ENCODE data around the gene MCOLN3. TPM values are rescaled to one million over a fixed set of nuclear protein-coding genes. Genes with fewer than 3 reads are reported as not detected.

The MCOLN3 gene
- total and polyA plus RNA-seq, 2 experiments from 2014 or later = 3.5 to 4.4 TPM

DNA sequence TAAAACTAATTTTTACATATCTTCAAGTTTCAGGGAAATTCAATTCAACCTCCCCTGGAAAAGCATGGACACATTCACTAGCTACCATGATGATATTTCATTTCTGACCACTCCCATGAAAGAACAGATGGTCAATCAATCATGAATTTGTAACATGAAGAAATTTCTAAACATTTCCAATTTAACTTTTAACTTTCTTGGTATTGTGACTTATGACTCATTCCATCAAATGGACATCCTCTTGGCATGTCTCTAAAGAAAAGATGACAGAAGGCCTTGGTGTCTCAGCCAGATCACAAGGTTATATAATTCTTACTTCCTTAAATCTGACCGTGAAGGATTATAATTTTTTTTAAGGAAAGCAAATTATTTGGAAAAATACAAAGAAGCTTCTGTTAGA lies 10.5 kb upstream of the MCOLN3 start:
- no peaks in the 10 kb centered on the region for H3K9me3 Mint-ChIP-seq
- Histone ChIP-seq H4K20me1 (replicated peaks; ENCODE audit: insufficient read depth) (no peaks in the 10 kb centered on the region), H3K79me2 (replicated peaks; ENCODE audit: insufficient read depth) (no peaks in the 10 kb centered on the region), H3K4me1 (ENCODE audit: insufficient read depth) (no peaks in the 10 kb centered on the region), H3K27me3 (ENCODE audit: insufficient read depth) (peaks cover 6% of the 10 kb centered on the region; the same call in 1 of the 2 replicates), H3K36me3 (ENCODE audit: insufficient read depth) (no peaks in the 10 kb centered on the region), H3K9me2 (ENCODE audit: insufficient read depth) (no peaks in the 10 kb centered on the region), H3K4me2 (no peak overlapping the region), H2AFZ (no peak overlapping the region), H3F3A (replicated peaks; ENCODE audit: low read depth) (no peaks in the 10 kb centered on the region), H3K4me3 (no peak overlapping the region), H3K27ac (ENCODE audit: low read depth) (no peak overlapping the region)
- H3K4me1 Mint-ChIP-seq = peaks cover 15% of the 10 kb centered on the region; the same call in 2 of the 3 replicates
- no peak for ATAC-seq
- TF ChIP-seq STAT1 (IDR thresholded peaks at IDR 0.05; ENCODE audit: unreplicated experiment) (no peak), POLR2AphosphoS5 (IDR thresholded peaks at IDR 0.05; ENCODE audit: low read depth) (no peak), EZH2 (IDR thresholded peaks at IDR 0.05; ENCODE audit: low read depth, unreplicated experiment) (no peak), ZNF331 (CRISPR knock-in tag; IDR thresholded peaks at IDR 0.05; ENCODE audit: low read depth) (no peak)
- TF ChIP-seq, protein P1, sequence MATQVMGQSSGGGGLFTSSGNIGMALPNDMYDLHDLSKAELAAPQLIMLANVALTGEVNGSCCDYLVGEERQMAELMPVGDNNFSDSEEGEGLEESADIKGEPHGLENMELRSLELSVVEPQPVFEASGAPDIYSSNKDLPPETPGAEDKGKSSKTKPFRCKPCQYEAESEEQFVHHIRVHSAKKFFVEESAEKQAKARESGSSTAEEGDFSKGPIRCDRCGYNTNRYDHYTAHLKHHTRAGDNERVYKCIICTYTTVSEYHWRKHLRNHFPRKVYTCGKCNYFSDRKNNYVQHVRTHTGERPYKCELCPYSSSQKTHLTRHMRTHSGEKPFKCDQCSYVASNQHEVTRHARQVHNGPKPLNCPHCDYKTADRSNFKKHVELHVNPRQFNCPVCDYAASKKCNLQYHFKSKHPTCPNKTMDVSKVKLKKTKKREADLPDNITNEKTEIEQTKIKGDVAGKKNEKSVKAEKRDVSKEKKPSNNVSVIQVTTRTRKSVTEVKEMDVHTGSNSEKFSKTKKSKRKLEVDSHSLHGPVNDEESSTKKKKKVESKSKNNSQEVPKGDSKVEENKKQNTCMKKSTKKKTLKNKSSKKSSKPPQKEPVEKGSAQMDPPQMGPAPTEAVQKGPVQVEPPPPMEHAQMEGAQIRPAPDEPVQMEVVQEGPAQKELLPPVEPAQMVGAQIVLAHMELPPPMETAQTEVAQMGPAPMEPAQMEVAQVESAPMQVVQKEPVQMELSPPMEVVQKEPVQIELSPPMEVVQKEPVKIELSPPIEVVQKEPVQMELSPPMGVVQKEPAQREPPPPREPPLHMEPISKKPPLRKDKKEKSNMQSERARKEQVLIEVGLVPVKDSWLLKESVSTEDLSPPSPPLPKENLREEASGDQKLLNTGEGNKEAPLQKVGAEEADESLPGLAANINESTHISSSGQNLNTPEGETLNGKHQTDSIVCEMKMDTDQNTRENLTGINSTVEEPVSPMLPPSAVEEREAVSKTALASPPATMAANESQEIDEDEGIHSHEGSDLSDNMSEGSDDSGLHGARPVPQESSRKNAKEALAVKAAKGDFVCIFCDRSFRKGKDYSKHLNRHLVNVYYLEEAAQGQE (IDR thresholded peaks at IDR 0.05; ENCODE audit: unreplicated experiment) = no peak
- TF ChIP-seq, protein P2, sequence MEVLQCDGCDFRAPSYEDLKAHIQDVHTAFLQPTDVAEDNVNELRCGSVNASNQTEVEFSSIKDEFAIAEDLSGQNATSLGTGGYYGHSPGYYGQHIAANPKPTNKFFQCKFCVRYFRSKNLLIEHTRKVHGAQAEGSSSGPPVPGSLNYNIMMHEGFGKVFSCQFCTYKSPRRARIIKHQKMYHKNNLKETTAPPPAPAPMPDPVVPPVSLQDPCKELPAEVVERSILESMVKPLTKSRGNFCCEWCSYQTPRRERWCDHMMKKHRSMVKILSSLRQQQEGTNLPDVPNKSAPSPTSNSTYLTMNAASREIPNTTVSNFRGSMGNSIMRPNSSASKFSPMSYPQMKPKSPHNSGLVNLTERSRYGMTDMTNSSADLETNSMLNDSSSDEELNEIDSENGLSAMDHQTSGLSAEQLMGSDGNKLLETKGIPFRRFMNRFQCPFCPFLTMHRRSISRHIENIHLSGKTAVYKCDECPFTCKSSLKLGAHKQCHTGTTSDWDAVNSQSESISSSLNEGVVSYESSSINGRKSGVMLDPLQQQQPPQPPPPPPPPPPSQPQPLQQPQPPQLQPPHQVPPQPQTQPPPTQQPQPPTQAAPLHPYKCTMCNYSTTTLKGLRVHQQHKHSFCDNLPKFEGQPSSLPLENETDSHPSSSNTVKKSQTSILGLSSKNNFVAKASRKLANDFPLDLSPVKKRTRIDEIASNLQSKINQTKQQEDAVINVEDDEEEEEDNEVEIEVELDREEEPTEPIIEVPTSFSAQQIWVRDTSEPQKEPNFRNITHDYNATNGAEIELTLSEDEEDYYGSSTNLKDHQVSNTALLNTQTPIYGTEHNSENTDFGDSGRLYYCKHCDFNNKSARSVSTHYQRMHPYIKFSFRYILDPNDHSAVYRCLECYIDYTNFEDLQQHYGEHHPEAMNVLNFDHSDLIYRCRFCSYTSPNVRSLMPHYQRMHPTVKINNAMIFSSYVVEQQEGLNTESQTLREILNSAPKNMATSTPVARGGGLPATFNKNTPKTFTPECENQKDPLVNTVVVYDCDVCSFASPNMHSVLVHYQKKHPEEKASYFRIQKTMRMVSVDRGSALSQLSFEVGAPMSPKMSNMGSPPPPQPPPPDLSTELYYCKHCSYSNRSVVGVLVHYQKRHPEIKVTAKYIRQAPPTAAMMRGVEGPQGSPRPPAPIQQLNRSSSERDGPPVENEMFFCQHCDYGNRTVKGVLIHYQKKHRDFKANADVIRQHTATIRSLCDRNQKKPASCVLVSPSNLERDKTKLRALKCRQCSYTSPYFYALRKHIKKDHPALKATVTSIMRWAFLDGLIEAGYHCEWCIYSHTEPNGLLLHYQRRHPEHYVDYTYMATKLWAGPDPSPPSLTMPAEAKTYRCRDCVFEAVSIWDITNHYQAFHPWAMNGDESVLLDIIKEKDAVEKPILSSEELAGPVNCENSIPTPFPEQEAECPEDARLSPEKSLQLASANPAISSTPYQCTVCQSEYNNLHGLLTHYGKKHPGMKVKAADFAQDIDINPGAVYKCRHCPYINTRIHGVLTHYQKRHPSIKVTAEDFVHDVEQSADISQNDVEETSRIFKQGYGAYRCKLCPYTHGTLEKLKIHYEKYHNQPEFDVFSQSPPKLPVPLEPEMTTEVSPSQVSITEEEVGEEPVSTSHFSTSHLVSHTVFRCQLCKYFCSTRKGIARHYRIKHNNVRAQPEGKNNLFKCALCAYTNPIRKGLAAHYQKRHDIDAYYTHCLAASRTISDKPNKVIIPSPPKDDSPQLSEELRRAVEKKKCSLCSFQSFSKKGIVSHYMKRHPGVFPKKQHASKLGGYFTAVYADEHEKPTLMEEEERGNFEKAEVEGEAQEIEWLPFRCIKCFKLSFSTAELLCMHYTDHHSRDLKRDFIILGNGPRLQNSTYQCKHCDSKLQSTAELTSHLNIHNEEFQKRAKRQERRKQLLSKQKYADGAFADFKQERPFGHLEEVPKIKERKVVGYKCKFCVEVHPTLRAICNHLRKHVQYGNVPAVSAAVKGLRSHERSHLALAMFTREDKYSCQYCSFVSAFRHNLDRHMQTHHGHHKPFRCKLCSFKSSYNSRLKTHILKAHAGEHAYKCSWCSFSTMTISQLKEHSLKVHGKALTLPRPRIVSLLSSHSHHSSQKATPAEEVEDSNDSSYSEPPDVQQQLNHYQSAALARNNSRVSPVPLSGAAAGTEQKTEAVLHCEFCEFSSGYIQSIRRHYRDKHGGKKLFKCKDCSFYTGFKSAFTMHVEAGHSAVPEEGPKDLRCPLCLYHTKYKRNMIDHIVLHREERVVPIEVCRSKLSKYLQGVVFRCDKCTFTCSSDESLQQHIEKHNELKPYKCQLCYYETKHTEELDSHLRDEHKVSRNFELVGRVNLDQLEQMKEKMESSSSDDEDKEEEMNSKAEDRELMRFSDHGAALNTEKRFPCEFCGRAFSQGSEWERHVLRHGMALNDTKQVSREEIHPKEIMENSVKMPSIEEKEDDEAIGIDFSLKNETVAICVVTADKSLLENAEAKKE (CRISPR knock-in tag; IDR thresholded peaks at IDR 0.05) = no peak
- TF ChIP-seq, protein P3, sequence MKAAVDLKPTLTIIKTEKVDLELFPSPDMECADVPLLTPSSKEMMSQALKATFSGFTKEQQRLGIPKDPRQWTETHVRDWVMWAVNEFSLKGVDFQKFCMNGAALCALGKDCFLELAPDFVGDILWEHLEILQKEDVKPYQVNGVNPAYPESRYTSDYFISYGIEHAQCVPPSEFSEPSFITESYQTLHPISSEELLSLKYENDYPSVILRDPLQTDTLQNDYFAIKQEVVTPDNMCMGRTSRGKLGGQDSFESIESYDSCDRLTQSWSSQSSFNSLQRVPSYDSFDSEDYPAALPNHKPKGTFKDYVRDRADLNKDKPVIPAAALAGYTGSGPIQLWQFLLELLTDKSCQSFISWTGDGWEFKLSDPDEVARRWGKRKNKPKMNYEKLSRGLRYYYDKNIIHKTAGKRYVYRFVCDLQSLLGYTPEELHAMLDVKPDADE (IDR thresholded peaks at IDR 0.05) = no peak
- no peak overlapping the region for H3K4me3 Mint-ChIP-seq
- no peak for DNase-seq (ENCODE audit: low spot score)
- H3K27me3 Mint-ChIP-seq (ENCODE audit: insufficient read depth, low read depth, poor library complexity) = no peaks in the 10 kb centered on the region
- no peak overlapping the region for H3K27ac Mint-ChIP-seq
- H3K36me3 Mint-ChIP-seq (ENCODE audit: low read depth) = no peaks in the 10 kb centered on the region
